GM13977 (cell line): ENCODE data around the gene BRIX1.
"Not testable (repeated sequence)": the region's sequence is repeated elsewhere in the genome, so short reads cannot be mapped to it uniquely, and the experiment has no call there.

Source experiments
- DNase-seq: peaks from one replicate; pipeline ENCODE4 v3.0.0; 2012; ENCODE audit warnings: low spot score
- CTCF ChIP-seq: IDR thresholded peaks from 2 replicates; pipeline ENCODE4 v1.5.1; 2012; ENCODE audit warnings: mild to moderate bottlenecking, control low read depth; ENCODE audit not compliant: insufficient read depth; ENCODE audit errors: extremely low read depth, missing control alignments
- in situ Hi-C: fragments of 300-500 bp; cut with MboI; formaldehyde crosslinking; loops from one replicate; pipeline ENCODE4 v1.12.0; 2022; ENCODE audit warnings: low sequenced_read_pairs, low pct_unique_long_range_greater_than_20kb, mixed read lengths, inconsistent platforms; ENCODE audit not compliant: unreplicated experiment

BRIX1 gene

DNA sequence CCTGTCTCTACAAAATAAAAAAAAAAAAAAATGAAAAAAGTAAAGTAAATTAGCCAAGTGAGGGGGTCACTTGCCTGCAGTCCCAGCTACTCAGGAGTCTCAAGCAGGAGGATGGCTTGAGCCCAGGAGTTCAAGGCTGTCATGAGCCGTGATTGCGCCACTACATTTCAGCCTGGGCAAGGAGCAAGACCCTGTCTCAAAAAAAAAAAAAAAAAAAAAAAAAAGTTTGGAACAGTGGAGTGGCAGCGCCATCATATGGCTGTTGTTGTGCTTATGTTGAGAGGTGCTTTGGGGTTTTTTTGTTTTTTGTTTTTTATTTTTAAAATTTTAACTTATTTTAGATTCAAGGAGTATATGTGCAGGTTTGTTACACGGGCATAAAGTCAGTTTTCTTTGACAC lies 3.6 kb downstream of the BRIX1 start:
- in situ Hi-C loops = no loop called here
- no peak for DNase-seq
- no peak for TF ChIP-seq CTCF

- DNase-seq, in situ Hi-C loops: not testable (repeated sequence)
Measured at GRCh38 chr5:34923256-34923655, 7.7 kb downstream of the BRIX1 start.

DNA sequence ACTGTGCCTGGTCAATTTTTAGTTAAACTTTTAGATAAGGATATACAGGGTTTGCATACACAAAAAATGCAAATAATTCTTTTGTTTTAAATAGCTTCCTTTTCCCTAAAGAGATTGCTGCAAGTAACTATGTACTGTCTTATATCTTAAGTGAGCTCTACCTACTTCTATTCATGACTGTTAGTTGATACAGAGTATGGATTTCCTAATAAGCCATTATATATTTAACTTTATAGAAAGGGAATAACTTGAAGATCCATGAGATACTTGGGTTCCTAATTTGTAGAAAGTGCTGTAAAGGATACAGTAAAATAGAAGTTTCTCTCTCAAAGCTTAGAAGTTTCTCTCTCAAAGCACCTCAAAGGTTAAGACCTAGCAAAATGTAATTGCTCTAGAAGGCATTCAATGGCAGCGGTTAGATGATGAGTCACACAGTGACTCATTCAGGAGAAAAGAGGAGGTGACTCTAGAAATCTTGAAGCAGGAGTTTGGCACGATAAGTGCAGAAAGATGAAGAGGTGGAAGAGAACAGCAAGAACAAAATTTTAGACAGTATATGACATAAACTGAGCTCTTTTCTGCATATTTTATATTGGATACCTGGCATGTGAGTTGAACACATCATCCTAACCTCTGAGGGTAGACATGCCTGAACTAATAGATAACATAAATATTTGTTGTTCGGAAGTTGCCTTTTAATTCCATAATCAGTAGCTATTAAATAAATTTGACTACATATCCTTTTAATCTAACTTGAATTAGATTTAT lies 8.4 kb downstream of the BRIX1 start:
- DNase-seq = peak; percentile 20
- in situ Hi-C loops = no loop called here
- no peak for TF ChIP-seq CTCF

GRCh38 chr5:34924462-34924765 lies 8.9 kb downstream of the BRIX1 start:
- TF ChIP-seq CTCF = no peak
- no peak for DNase-seq
- in situ Hi-C loops = no loop called here

DNA sequence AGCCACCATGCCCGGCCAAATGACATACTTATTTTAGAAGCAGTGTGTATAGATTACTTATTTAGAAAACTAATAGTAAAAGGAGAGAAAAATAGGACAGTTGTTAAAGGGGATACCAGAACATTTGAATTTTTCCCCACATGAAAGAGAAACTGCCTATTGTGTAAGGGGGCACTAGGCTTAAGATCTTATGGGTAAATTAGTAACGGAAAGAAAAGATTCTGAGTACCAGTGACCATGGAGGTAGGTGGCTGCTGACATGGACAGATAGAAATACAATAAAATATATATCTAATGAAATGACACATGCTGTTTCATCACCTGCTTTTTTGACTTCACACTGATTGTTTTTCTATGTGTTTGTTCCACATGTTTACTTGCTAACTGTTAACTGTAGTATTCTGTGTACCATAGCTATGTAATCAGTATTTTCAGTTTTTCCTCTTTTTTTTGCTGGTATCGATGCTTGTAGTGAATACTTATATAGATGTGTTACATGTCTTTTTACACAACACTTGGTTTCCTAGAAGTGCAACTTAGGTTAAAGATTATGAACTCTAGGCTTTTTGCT lies 10.9 kb downstream of the BRIX1 start:
- in situ Hi-C loops = no loop called here
- no peak for TF ChIP-seq CTCF
- DNase-seq = no peak

DNA sequence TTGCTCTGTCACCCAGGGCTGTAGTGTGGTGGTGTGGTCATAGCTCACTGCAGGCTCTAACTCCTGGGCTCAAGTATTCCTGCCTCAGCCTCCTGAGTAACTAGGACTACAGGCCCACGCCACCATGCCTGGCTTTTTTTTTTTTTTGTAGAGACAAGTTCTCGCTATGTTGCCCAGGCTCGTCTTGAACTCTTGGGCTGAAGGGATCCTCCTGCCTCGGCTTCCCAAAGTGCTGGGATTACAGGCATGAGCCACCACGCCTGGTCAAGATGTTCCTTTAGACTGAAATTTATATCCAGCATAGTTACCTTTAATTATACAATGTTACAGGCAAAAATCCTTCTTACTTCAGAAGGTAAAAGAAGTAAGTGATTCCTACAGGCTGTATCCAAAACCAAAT lies 12.3 kb downstream of the BRIX1 start:
- no peak for DNase-seq
- no peak for TF ChIP-seq CTCF
- in situ Hi-C loops = no loop called here

DNA sequence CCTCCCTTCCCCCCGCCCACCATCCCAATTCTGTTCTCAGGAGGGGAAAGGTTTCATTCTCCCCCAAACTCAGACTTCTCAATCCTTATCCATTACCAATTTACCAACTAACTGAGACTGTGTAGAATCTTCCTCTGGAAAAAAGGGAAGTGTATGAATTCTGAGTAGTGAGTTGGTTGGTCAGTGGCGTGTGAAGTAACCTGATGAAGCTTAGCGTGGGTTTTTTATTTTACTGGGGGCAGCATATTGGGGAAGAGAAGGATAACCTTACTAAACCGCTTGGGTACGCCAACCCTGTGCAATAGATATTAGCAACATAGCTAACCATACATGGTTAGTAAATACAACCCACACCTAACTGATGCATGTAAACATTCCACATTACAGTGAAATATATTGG lies 12.8 kb downstream of the BRIX1 start:
- no peak for TF ChIP-seq CTCF
- DNase-seq = no peak
- in situ Hi-C loops = no loop called here
